ENCODE results near the gene DPF3. TPM values are rescaled to one million over a fixed set of nuclear protein-coding genes. Genes with fewer than 3 reads are reported as not detected.

The DPF3 gene
- total RNA-seq, 4 donors from 2014 or later = 1.1 to 4.7 (median 1.8) TPM

GRCh38 chr14:72682188-72682587 is 211.7 kb downstream of the DPF3 start:
- no peak for DNase-seq (ENCODE audit: low spot score in 2 of 2)
- H3K4me3 ChIP-seq (ENCODE audit: low read depth, poor library complexity, severe bottlenecking) = no peak overlapping the region
- 60 to 62% methylated on average over 5 of the region's 5 CpGs for WGBS, 2 donors
- intact Hi-C loops (cut with DNase I; ENCODE audit: low total_unique reads) = no loop called here
- no peak for TF ChIP-seq CTCF (IDR thresholded peaks at IDR 0.05)

GRCh38 chr14:72680853-72681640 is 212.9 kb downstream of the DPF3 start:
- no peak for TF ChIP-seq CTCF (IDR thresholded peaks at IDR 0.05)
- no peak for TF ChIP-seq POLR2A (IDR thresholded peaks at IDR 0.05)
- no peak overlapping the region for H3K4me3 ChIP-seq (ENCODE audit: low read depth, poor library complexity, severe bottlenecking)
- WGBS, 2 donors = 89 to 93% methylated on average over 7 of the region's 7 CpGs
- DNase-seq (ENCODE audit: low spot score in 2 of 2) = no peak
- intact Hi-C loops (cut with DNase I; ENCODE audit: low total_unique reads) = no loop called here

- WGBS, 2 donors = 54 to 55% methylated on average over 27 of the region's 27 CpGs
- intact Hi-C loops (cut with DNase I; ENCODE audit: low total_unique reads) = no loop called here
- DNase-seq (ENCODE audit: low spot score in 2 of 2) = no peak
- no peak for TF ChIP-seq POLR2A (IDR thresholded peaks at IDR 0.05)
- TF ChIP-seq CTCF (IDR thresholded peaks at IDR 0.05) = no peak
- no peak overlapping the region for H3K4me3 ChIP-seq (ENCODE audit: low read depth, poor library complexity, severe bottlenecking)
These were observed 214.3 kb downstream of the DPF3 start for GRCh38 chr14:72679536-72680151.

- H3K4me3 ChIP-seq (ENCODE audit: low read depth, poor library complexity, severe bottlenecking) = no peak overlapping the region
- no peak for DNase-seq (ENCODE audit: low spot score in 2 of 2)
- no peak for TF ChIP-seq CTCF (IDR thresholded peaks at IDR 0.05)
- TF ChIP-seq POLR2A (IDR thresholded peaks at IDR 0.05) = no peak
- intact Hi-C loops (cut with DNase I; ENCODE audit: low total_unique reads) = no loop called here
- 42 to 55% methylated on average over 13 to 14 of the region's 14 CpGs for WGBS, 2 donors
These were observed 214.8 kb downstream of the DPF3 start for GRCh38 chr14:72679141-72679535.

GRCh38 chr14:72678356-72678755 is 215.5 kb downstream of the DPF3 start:
- no peak for TF ChIP-seq POLR2A (IDR thresholded peaks at IDR 0.05)
- TF ChIP-seq CTCF (IDR thresholded peaks at IDR 0.05) = no peak
- H3K4me3 ChIP-seq (ENCODE audit: low read depth, poor library complexity, severe bottlenecking) = no peak overlapping the region
- DNase-seq (ENCODE audit: low spot score in 2 of 2) = no peak
- 89 to 92% methylated on average over 5 of the region's 5 CpGs for WGBS, 2 donors
- intact Hi-C loops (cut with DNase I; ENCODE audit: low total_unique reads) = no loop called here

Data from lower leg skin (tissue), 4 donors.